ENCODE results near the gene NHEJ1. TPM values are rescaled to one million over a fixed set of nuclear protein-coding genes. Genes with fewer than 3 reads are reported as not detected.

NHEJ1 gene
- total and polyA plus RNA-seq, 2 of the 13 experiments (the other 11 are each of a cell fraction or from before 2014, with no cell fraction given): 30.0 to 30.7 TPM

DNA sequence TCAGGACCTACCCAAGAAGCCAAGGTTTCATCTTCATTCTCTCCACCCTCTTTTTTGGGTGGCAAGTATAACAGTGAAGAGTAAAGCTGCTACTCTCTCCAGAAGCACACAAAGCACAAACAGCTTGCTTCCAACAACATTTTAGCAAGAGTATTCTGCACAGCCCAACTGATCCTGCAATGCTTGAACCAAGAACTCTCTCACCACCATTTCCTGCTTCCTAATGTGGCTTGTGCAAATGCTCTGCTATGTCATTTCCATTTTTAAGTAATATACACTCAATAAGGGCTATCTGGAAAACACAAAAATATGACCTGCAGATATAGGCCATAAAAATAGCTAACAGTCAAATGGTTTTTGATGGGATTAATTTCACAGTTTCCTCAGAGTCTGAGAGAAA is 75.8 kb downstream of the NHEJ1 start:
- no peaks in the 10 kb centered on the region; the same call in 1 of the 2 replicates for H4K20me1 ChIP-seq (ENCODE audit: insufficient read depth, low read length)
- H3K4me2 ChIP-seq (ENCODE audit: low read depth, low read length): no peak overlapping the region
- CTCF ChIA-PET (ENCODE audit: low intra/inter-chr PET ratio, low total read pairs): no interaction called here
- intact Hi-C loops (cut with micrococcal nuclease; ENCODE audit: unreplicated experiment) (no loop called here), in situ Hi-C loops (cut with HindIII; ENCODE audit: extremely low pct_ligation_motif_present, low pct_unique_long_range_greater_than_20kb) (no loop called here)
- POLR2A ChIA-PET: interaction anchor here (1.0 kb wide), 1 partner anchor 13 kb away, joined by 3 read pairs; no protein-coding TSS in a partner anchor
- H3K4me3 ChIP-seq (replicated peaks in 1 of 3; ENCODE audit: insufficient read depth in 1 of 3, low read depth in 2 of 3, low read length in 3 of 3): no peak overlapping the region
- TF ChIP-seq, protein P1, sequence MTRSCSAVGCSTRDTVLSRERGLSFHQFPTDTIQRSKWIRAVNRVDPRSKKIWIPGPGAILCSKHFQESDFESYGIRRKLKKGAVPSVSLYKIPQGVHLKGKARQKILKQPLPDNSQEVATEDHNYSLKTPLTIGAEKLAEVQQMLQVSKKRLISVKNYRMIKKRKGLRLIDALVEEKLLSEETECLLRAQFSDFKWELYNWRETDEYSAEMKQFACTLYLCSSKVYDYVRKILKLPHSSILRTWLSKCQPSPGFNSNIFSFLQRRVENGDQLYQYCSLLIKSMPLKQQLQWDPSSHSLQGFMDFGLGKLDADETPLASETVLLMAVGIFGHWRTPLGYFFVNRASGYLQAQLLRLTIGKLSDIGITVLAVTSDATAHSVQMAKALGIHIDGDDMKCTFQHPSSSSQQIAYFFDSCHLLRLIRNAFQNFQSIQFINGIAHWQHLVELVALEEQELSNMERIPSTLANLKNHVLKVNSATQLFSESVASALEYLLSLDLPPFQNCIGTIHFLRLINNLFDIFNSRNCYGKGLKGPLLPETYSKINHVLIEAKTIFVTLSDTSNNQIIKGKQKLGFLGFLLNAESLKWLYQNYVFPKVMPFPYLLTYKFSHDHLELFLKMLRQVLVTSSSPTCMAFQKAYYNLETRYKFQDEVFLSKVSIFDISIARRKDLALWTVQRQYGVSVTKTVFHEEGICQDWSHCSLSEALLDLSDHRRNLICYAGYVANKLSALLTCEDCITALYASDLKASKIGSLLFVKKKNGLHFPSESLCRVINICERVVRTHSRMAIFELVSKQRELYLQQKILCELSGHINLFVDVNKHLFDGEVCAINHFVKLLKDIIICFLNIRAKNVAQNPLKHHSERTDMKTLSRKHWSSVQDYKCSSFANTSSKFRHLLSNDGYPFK (CRISPR knock-in tag; IDR thresholded peaks at IDR 0.05; ENCODE audit: borderline replicate concordance): no peak
- TF ChIP-seq ZNF337 (CRISPR knock-in tag; IDR thresholded peaks at IDR 0.05; ENCODE audit: borderline replicate concordance, low read depth) (no peak), ZSCAN22 (CRISPR knock-in tag; IDR thresholded peaks at IDR 0.05) (no peak), ZNF496 (CRISPR knock-in tag; IDR thresholded peaks at IDR 0.05; ENCODE audit: insufficient replicate concordance) (no peak), ARID2 (CRISPR knock-in tag; IDR thresholded peaks at IDR 0.05; ENCODE audit: borderline replicate concordance) (no peak), RCOR2 (CRISPR knock-in tag; IDR thresholded peaks at IDR 0.05) (no peak), SP5 (CRISPR knock-in tag; IDR thresholded peaks at IDR 0.05; ENCODE audit: borderline replicate concordance, low read depth) (no peak), ZNF674 (CRISPR knock-in tag; IDR thresholded peaks at IDR 0.05; ENCODE audit: low read depth) (no peak)
- TF ChIP-seq, protein P2, sequence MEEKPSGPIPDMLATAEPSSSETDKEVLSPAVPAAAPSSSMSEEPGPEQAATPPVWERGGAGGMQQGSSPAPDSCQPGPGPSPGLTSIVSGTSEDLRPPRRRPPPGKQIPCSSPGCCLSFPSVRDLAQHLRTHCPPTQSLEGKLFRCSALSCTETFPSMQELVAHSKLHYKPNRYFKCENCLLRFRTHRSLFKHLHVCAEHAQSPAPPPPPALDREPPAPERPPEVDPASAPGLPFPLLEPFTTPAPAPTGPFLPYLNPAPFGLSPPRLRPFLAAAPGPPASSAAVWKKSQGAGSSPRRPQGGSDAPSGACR (CRISPR knock-in tag; IDR thresholded peaks at IDR 0.05): no peak
- TF ChIP-seq, protein P3, sequence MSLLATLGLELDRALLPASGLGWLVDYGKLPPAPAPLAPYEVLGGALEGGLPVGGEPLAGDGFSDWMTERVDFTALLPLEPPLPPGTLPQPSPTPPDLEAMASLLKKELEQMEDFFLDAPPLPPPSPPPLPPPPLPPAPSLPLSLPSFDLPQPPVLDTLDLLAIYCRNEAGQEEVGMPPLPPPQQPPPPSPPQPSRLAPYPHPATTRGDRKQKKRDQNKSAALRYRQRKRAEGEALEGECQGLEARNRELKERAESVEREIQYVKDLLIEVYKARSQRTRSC (CRISPR knock-in tag; IDR thresholded peaks at IDR 0.05; ENCODE audit: low read depth): no peak
- H3K27ac ChIP-seq (ENCODE audit: extremely low read length, insufficient read depth, low read length): no peak overlapping the region
- H3K36me3 ChIP-seq (replicated peaks in 1 of 2; ENCODE audit: control insufficient read depth in 1 of 2, insufficient read depth in 2 of 2, low read length in 2 of 2): no peaks in the 10 kb centered on the region
- H3K9ac ChIP-seq (ENCODE audit: insufficient read depth, low read depth, low read length): no peak overlapping the region
- no peak for FAIRE-seq
- no peak overlapping the region for H2AFZ ChIP-seq (ENCODE audit: low read length)
- H3K27me3 ChIP-seq (ENCODE audit: control insufficient read depth in 1 of 2, insufficient read depth in 2 of 2, low read length in 2 of 2): no peaks in the 10 kb centered on the region
- no peak for ATAC-seq
- H3K4me1 ChIP-seq (ENCODE audit: insufficient read depth, low read length): peaks cover 64% of the 10 kb centered on the region
- no TSS peak for BruUV-seq (replicated peaks)
- no peak for DNase-seq (ENCODE audit: low spot score)
- no peaks in the 10 kb centered on the region for H3K79me2 ChIP-seq (ENCODE audit: insufficient read depth, low read length)
- H3K9me3 ChIP-seq (ENCODE audit: low read length): no peaks in the 10 kb centered on the region

All from HepG2 (cell line).